GM19455 (cell line): ENCODE measurements around the gene GNB1L.

Experiments used
- ATAC-seq: cut with Tn5 transposase; IDR thresholded peaks from one replicate; pipeline ENCODE4 v1.9.1; 2021; ENCODE audit not compliant: unreplicated experiment

GNB1L gene

DNA sequence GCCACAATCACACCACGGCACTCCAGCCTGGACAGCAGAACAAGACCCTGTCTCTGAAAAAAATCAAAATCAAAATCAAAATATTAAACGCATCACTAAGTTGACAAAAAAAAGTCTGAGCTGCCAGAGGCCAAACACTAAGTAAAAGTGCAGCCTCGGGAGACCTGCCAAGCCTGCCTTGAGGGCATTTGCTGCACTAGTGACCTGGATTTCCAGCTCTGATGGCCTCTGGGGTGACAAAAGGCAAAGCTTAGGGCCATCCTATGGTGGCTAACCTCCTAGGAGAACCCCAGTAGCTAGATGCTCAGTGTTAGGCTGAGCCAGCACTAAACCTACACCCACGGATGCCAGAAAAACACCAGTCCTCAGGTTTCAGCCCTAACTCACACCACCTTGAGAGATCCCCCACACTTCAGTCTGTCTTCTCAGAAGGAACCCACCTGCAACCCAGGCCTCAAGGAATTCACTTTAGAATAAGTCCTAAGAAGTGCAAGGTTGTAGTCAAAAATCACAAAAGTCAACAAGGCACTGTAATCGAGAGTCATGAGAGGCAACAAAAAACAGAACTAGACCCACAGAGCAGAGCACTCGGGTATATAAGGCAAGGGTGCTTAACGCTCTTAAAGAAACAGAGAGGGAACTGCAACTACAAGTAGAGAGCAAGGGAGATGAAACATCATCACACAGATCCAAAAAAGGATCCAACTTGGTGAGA lies 28.6 kb downstream of the GNB1L start:
- no peak for ATAC-seq

DNA sequence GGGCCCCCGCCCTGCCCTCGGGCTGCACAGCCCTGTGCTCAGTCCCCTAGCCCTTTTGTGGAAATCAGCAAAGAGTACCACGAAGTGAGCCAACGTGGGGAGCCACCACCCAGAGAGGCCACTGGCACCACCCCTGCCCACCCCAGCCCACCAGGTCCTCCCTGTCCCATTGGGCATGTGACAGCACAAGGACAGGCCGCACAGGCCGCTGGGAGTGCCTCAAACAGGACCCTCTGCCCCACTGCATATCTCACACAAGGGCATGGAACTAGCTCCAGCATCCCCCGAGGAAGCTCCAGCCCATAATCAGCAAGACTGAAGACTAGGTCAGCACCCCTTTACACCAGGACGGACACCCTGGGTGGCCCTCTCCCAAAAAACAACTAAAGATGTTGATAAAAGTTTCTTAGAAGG lies 29.7 kb downstream of the GNB1L start:
- no peak for ATAC-seq

DNA sequence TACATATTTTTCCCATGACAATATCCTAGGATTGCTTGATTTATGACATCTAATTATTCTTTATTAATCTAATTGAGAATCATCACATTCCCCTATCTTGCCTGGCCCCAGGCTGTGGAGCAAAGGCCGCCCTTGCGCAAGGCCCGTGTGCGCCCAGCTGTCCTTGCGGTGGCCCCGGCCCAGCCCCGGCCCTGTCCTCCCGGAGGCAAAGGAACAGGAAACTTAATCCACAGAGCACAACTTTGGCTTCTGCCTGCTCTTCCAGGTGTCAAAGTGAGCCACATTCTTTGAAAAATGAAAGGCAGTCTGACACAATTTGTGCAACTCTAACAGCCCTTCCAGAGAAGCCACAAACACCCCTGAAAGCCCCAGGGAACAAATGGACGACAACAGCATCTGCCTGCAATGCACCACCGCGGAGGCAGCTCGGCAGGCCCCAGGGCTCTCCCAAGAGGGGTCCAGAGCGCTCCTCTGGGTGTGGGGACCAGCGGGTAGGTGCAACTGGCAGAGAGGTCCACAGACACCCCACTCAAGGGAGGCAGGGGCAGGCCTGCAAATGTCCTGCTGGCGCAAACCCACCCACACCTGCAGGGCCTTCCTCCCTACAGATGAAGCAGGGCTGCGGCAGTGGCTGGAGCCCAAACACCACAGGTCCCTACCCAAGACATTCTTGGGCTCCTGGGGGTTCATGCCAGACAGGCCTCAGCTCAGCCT lies 30.3 kb downstream of the GNB1L start:
- no peak for ATAC-seq

- no peak for ATAC-seq
Measured at GRCh38 chr22:19823902-19824211, 30.8 kb downstream of the GNB1L start.

GRCh38 chr22:19823191-19823901 lies 31.3 kb downstream of the GNB1L start:
- ATAC-seq: no peak

DNA sequence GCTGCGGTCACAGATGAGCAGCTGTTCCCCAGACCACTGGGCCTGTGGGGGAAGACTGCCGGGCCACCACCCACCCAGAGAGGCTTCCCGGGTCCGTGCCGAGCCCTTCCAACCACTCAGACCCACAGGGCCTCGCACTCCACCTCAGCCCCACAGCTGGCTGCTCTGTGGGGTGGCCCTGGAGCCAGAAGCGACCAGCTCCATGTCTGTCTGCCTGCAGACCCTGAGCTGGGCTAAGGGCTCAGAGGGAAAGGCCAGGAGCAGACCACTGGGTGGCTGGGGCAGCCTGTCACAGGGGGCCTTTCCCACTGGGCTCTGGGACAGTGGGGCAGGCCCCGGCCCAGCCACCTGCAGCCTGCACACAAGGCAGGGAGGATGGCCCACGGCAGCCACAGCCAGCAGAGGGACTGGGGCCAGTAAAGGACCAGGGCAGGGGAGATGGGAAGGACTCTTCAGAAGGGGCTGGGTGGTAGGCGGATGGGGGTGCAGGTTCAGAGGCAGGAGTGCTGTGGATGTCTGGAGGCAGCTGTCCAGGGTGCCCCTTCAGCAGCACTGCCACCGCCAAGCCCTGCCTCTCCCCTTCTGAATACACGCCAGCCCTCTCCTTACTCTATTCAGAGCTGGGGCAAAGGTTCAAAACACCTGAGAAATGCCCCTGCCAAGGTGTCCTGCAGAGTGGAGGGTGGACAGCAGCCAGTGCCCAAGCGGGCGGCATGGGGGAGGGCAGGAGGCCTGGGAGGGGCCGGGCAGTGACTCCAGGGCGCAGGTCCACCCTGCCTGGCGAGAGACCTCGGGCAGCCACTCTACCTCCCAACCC lies 32.2 kb downstream of the GNB1L start:
- no peak for ATAC-seq

- ATAC-seq: no peak
Measured at GRCh38 chr22:19821523-19822300, 33.0 kb downstream of the GNB1L start.

DNA sequence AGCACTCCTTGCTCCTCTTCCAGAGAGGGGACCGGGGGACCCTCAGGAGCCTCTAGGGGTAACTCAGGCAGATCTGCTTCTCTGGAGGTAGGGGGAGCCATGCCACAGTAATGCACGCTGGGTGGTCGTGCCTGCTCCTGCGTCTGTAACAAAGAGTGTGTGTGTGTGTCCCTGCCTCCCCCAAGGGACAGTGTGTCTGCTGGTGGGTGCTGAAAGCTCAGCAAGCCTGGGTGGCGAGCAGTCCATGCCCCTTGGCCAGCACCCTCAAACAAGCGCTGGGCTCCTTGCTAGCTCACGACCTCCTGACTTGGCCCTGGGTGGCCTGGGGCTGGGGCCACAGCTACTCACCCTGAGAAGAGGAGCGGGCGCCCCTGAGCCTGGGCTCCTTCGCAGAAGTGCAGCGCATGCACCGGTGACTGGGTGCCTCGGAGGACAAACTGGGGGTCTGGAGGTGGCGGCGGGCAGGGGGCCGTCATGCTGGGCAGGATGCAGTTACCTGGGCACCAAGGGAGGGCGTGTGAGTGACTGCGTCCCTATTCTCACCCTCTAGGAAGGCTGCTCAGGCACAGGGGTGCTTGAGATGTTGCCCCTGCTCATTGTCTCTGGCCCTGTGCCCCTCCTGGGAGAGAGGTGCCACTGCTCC lies 33.7 kb downstream of the GNB1L start:
- no peak for ATAC-seq

DNA sequence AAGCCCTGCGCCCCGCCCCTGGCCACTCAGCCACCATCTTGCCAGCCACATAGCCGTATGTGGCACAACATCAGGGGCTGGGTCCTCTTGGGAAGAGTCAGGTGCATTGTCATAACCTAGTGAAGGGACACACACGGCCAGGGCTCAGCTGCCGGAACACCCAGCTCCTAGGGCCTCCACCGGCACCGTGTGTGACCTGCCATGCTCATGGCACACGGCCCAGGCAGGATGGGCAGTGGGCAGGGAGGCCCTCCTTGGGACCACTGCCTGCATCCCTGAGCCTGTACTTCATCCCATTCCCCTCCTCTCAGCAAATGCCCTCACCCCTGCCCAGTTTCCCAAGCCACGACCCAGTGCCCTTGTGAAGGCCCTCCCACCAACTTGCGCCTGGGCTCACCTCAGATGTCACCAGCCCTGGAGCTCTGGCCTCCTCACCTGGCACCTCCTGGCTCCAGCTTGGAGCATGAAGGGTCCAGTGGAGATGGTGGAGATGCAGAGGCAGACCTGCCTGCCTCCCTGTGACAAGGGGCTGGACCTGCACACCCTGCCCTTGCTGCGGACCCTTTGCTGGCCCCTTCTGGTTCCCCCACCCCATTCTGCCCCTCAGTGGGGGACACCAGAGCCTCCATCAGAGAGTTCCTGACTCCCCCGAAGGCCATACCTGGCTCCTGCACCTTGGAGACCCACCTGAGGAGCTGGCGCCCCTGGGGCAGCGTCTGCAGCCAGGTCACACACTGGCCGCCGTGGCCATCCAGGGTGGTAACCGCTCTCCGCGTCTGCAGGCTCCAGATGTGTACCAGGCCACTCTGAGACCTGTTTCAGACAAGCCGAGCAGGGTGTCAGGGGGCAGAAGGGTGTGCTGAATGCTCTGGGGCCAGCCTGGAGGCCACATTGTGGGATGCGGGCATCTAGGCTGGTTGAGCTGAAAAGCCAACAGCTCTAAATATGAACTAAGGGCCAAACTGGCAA lies 34.5 kb downstream of the GNB1L start:
- no peak for ATAC-seq

DNA sequence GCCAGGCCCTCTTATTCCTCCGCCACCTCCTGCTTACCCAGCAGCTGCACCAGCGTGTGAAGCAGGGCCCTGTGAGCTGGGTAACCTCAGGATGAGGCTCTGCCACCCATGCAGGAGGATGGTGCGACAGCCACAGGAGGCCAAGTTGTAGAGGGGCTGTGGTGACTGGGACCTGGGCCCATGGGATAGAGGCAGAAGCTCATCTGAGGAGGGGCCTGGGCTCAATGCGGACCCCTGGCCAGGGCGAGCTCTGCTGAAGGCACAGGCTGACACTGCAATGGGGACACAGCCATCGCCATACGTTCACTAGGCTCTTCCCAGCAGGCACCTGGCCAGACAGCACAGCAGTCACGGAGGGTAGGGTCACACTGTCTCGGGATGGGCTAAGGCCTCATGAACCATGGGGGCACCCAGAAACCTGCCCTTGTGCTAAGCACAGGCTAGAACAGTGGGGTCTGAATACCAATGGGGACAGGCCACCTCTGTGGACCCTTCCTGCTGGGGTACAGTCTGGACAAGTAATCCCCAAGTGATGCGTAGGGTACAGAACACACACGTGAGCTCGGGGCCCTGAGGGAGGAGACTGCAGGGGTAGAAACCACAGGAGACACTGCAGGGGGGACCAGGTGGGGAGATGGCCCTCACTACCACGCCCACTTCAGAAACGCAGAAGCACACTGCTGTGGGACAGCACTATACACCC lies 35.3 kb downstream of the GNB1L start:
- no peak for ATAC-seq

GRCh38 chr22:19818324-19819207 lies 36.1 kb downstream of the GNB1L start:
- no peak for ATAC-seq

GRCh38 chr22:19816372-19817119 lies 38.1 kb downstream of the GNB1L start:
- no peak for ATAC-seq

DNA sequence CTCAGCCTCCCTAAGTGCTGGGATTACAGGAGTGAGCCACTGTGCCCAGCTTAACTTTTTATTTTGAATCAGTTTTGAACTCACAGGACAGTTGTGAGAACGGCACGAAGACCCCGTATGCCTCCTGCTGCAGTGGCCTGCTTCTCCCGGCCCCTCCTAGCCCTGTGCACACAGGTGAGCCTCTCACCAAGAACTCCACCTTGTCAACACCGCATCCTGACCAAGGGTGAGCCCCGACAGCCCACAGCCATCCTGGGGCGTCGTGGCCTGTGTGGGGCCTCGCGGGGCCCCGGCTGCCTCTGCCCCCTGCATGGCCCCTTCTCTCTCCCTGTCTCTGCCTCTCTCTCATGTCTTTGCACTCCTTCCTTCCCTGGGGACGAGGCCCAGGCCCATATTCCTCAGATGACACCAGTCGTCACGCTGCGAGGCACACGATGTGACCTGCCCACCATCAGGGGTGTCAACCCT lies 38.8 kb downstream of the GNB1L start:
- ATAC-seq: no peak

DNA sequence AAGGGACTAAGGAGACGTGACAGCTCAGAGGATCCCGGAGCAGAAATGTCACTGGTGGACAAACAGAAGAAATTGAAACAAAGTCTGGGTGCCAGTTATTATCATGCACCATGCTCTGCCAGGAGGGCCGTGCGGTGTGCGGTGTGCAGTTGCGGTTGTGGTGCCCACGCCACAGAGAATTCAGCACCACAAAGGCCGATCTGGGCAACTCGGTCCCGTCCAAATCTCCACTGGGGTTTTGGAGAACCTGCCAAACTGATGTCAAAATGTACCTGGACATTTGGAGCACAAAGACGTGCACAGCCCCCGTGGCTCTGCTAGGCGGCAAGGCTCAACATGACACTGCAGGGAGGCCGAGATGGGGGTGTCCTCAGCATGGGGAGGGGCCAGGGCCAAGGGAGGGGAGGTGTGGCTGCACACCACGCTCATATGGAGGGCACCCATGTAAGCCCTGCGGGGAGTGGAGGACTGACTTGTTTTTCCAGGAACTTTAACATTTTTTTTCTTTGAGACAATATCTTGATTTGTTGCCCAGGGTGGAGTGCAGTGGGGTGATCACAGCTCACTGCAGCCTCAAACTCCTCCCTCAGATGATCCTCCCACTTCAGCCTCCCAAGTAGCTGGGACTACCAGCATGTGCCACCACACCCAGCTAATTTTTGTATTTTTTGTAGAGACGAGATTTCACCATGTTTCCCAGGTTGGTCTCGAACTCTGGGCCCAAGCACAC lies 39.4 kb downstream of the GNB1L start:
- no peak for ATAC-seq

DNA sequence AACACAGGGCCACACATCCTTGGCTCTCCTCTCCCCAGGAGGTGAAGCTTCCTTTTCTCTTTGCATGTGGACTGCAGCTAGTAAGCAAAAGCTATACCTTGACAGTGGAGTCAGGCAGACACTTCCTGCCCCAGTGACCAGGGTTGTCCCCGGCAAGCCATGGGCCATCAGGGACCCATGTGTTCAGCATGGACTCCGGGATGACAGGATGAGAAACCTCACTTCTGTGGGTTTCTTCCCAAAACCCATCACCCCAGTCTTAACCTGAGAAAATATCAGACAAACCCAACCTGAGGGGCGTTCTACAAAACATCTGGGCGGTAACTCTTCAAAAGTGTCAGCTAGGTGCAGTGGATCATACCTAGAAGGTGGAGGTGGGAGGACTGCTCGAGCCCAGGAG lies 40.2 kb downstream of the GNB1L start:
- ATAC-seq: no peak

GRCh38 chr22:19812910-19813309 lies 41.8 kb downstream of the GNB1L start:
- ATAC-seq: no peak
